Raji (cell line): ENCODE results near the gene RGS10.
A peak's percentile ranks its signal among the peaks of the same experiment; 100 is the strongest.

ENCODE experiments used
- POLR2A ChIP-seq: IDR thresholded peaks from 2 replicates; pipeline ENCODE4 v1.6.1; 2011; ENCODE audit warnings: low read depth, low read length, control low read depth; ENCODE audit not compliant: insufficient read depth

RGS10 gene

GRCh38 chr10:119541459-119542356 lies 811 bp downstream of the RGS10 start:
- TF ChIP-seq POLR2A, result 0 out of 2 replicates have a peak, but pooled peaks have one; percentile 31

GRCh38 chr10:119541046-119541445 lies 1.5 kb downstream of the RGS10 start:
- TF ChIP-seq POLR2A, result no peak

- no peak for TF ChIP-seq POLR2A
Measured at GRCh38 chr10:119540038-119540437, 2.5 kb downstream of the RGS10 start.

- TF ChIP-seq POLR2A, result no peak
Measured at GRCh38 chr10:119539359-119539825, 3.1 kb downstream of the RGS10 start.

GRCh38 chr10:119538632-119539358 lies 3.7 kb downstream of the RGS10 start:
- TF ChIP-seq POLR2A, result no peak

GRCh38 chr10:119537953-119538630 lies 4.4 kb downstream of the RGS10 start:
- TF ChIP-seq POLR2A, result no peak

- TF ChIP-seq POLR2A, result no peak
Measured at GRCh38 chr10:119536508-119537025, 6.0 kb downstream of the RGS10 start.

- no peak for TF ChIP-seq POLR2A
Measured at GRCh38 chr10:119535837-119536507, 6.5 kb downstream of the RGS10 start.

GRCh38 chr10:119535305-119535704 lies 7.2 kb downstream of the RGS10 start:
- TF ChIP-seq POLR2A, result no peak

GRCh38 chr10:119533473-119533872 lies 9.0 kb downstream of the RGS10 start:
- TF ChIP-seq POLR2A, result no peak

GRCh38 chr10:119531067-119531466 lies 11.5 kb downstream of the RGS10 start:
- no peak for TF ChIP-seq POLR2A

- TF ChIP-seq POLR2A, result no peak
Measured at GRCh38 chr10:119526621-119527592, 15.6 kb downstream of the RGS10 start.

- TF ChIP-seq POLR2A, result no peak
Measured at GRCh38 chr10:119526149-119526548, 16.4 kb downstream of the RGS10 start.
